HG03342 (cell line): ENCODE data around the gene HEPACAM2.

Experiments
- ATAC-seq: cut with Tn5 transposase; IDR thresholded peaks from one replicate; pipeline ENCODE4 v1.9.1; 2021; ENCODE audit warnings: mild to moderate bottlenecking, moderate library complexity; ENCODE audit not compliant: unreplicated experiment

The HEPACAM2 gene

GRCh38 chr7:93203496-93203895 is 22.8 kb downstream of the HEPACAM2 start:
- no peak for ATAC-seq

GRCh38 chr7:93202594-93203250 is 23.5 kb downstream of the HEPACAM2 start:
- no peak for ATAC-seq

- no peak for ATAC-seq
Measured at GRCh38 chr7:93198472-93198871, 27.8 kb downstream of the HEPACAM2 start.

- ATAC-seq, result no peak
Measured at GRCh38 chr7:93196336-93196735, 29.9 kb downstream of the HEPACAM2 start.

GRCh38 chr7:93194386-93194785 is 31.9 kb downstream of the HEPACAM2 start:
- no peak for ATAC-seq

- no peak for ATAC-seq
Measured at GRCh38 chr7:93188870-93189634, 37.2 kb downstream of the HEPACAM2 start.

- ATAC-seq, result no peak
Measured at GRCh38 chr7:93185303-93186027, 40.8 kb downstream of the HEPACAM2 start.

GRCh38 chr7:93179173-93179572 is 47.1 kb downstream of the HEPACAM2 start:
- ATAC-seq, result no peak

- no peak for ATAC-seq
Measured at GRCh38 chr7:93178213-93178612, 48.1 kb downstream of the HEPACAM2 start.

GRCh38 chr7:93176992-93177580 is 49.2 kb downstream of the HEPACAM2 start:
- no peak for ATAC-seq

GRCh38 chr7:93175219-93175618 is 51.0 kb downstream of the HEPACAM2 start:
- ATAC-seq, result no peak

GRCh38 chr7:93172683-93173082 is 53.6 kb downstream of the HEPACAM2 start:
- ATAC-seq, result no peak

GRCh38 chr7:93171606-93172226 is 54.6 kb downstream of the HEPACAM2 start:
- ATAC-seq, result no peak

GRCh38 chr7:93165447-93165846 is 60.8 kb downstream of the HEPACAM2 start:
- peak; percentile 99 for ATAC-seq

- no peak for ATAC-seq
Measured at GRCh38 chr7:93164766-93165165, 61.5 kb downstream of the HEPACAM2 start.

GRCh38 chr7:93161181-93161762 is 65.0 kb downstream of the HEPACAM2 start:
- no peak for ATAC-seq

- no peak for ATAC-seq
Measured at GRCh38 chr7:93160410-93160809, 65.9 kb downstream of the HEPACAM2 start.

- ATAC-seq, result no peak
Measured at GRCh38 chr7:93159490-93159889, 66.8 kb downstream of the HEPACAM2 start.

GRCh38 chr7:93156884-93157283 is 69.4 kb downstream of the HEPACAM2 start:
- no peak for ATAC-seq

- ATAC-seq, result no peak
Measured at GRCh38 chr7:93150200-93150835, 76.0 kb downstream of the HEPACAM2 start.
